ENCODE results near the gene ASAP3.

ASAP3 gene

GRCh38 chr1:23405946-23406345 lies 78.0 kb downstream of the ASAP3 start:
- H3K27me3 ChIP-seq (ENCODE audit: control insufficient read depth, low read length), result peaks cover 5% of the 10 kb centered on the region; the same call in 1 of the 2 replicates

GRCh38 chr1:23403735-23404486 lies 80.1 kb downstream of the ASAP3 start:
- peak overlapping the region; percentile 19 for H3K4me3 ChIP-seq (ENCODE audit: low read length)

More at GRCh38 chr1:23405946-23406345, 78.0 kb downstream of the ASAP3 start:
- no peaks in the 10 kb centered on the region for H3K9me3 ChIP-seq (ENCODE audit: control insufficient read depth, insufficient read depth, low read length)
- no peaks in the 10 kb centered on the region for H3F3A ChIP-seq (ENCODE audit: control insufficient read depth, insufficient read depth)
- H3K27ac ChIP-seq (ENCODE audit: low read depth, low read length), result no peak overlapping the region
- H3K9me2 ChIP-seq (replicated peaks; ENCODE audit: control insufficient read depth, low read length), result no peaks in the 10 kb centered on the region
- peaks cover 7% of the 10 kb centered on the region for H3K4me1 ChIP-seq (ENCODE audit: control insufficient read depth, low read length)
- H3K4me3 ChIP-seq (ENCODE audit: low read length), result no peak overlapping the region
- no peak overlapping the region for H3K4me2 ChIP-seq (ENCODE audit: low read length)
- no peaks in the 10 kb centered on the region for H4K20me1 ChIP-seq (ENCODE audit: control insufficient read depth, insufficient read depth, low read depth, low read length)
- no peaks in the 10 kb centered on the region for H3K79me2 ChIP-seq (ENCODE audit: control insufficient read depth, low read length)
- TF ChIP-seq CTCF (IDR thresholded peaks at IDR 0.05; ENCODE audit: low read depth, low read length, poor library complexity, severe bottlenecking), result no peak
- no peaks in the 10 kb centered on the region for H3K36me3 ChIP-seq (ENCODE audit: control insufficient read depth, low read length)

GRCh38 chr1:23403355-23403734 lies 80.6 kb downstream of the ASAP3 start:
- Histone ChIP-seq H3K79me2 (ENCODE audit: control insufficient read depth, low read length) (no peaks in the 10 kb centered on the region), H4K20me1 (ENCODE audit: control insufficient read depth, insufficient read depth, low read depth, low read length) (no peaks in the 10 kb centered on the region), H3K4me3 (ENCODE audit: low read length) (no peak overlapping the region), H3K27ac (ENCODE audit: low read depth, low read length) (no peak overlapping the region), H3F3A (ENCODE audit: control insufficient read depth, insufficient read depth) (no peaks in the 10 kb centered on the region), H3K27me3 (ENCODE audit: control insufficient read depth, low read length) (peaks cover 5% of the 10 kb centered on the region; the same call in 1 of the 2 replicates), H3K9me2 (replicated peaks; ENCODE audit: control insufficient read depth, low read length) (no peaks in the 10 kb centered on the region), H3K36me3 (ENCODE audit: control insufficient read depth, low read length) (no peaks in the 10 kb centered on the region), H3K4me2 (ENCODE audit: low read length) (peak overlapping the region; percentile 57; the same call in 1 of the 2 replicates), H3K4me1 (ENCODE audit: control insufficient read depth, low read length) (peaks cover 7% of the 10 kb centered on the region), H3K9me3 (ENCODE audit: control insufficient read depth, insufficient read depth, low read length) (no peaks in the 10 kb centered on the region)
- no peak for TF ChIP-seq EZH2phosphoT487 (IDR thresholded peaks at IDR 0.05; ENCODE audit: borderline replicate concordance, low read length)
- TF ChIP-seq CTCF (IDR thresholded peaks at IDR 0.05; ENCODE audit: low read depth, low read length, poor library complexity, severe bottlenecking), result no peak

More at GRCh38 chr1:23403735-23404486, 80.1 kb downstream of the ASAP3 start:
- Histone ChIP-seq H3K27ac (ENCODE audit: low read depth, low read length) (no peak overlapping the region), H4K20me1 (ENCODE audit: control insufficient read depth, insufficient read depth, low read depth, low read length) (no peaks in the 10 kb centered on the region), H3K4me2 (ENCODE audit: low read length) (peak overlapping the region; percentile 57), H3K79me2 (ENCODE audit: control insufficient read depth, low read length) (no peaks in the 10 kb centered on the region), H3K4me1 (ENCODE audit: control insufficient read depth, low read length) (peaks cover 7% of the 10 kb centered on the region), H3K27me3 (ENCODE audit: control insufficient read depth, low read length) (peaks cover 5% of the 10 kb centered on the region; the same call in 1 of the 2 replicates), H3F3A (ENCODE audit: control insufficient read depth, insufficient read depth) (no peaks in the 10 kb centered on the region), H3K9me3 (ENCODE audit: control insufficient read depth, insufficient read depth, low read length) (no peaks in the 10 kb centered on the region), H3K9me2 (replicated peaks; ENCODE audit: control insufficient read depth, low read length) (no peaks in the 10 kb centered on the region), H3K36me3 (ENCODE audit: control insufficient read depth, low read length) (no peaks in the 10 kb centered on the region)
- TF ChIP-seq CTCF (IDR thresholded peaks at IDR 0.05; ENCODE audit: low read depth, low read length, poor library complexity, severe bottlenecking), result peak; percentile 97
- no peak for TF ChIP-seq EZH2phosphoT487 (IDR thresholded peaks at IDR 0.05; ENCODE audit: borderline replicate concordance, low read length)
